Limb (tissue), 2 donors: Measurements from ENCODE around the gene CCDC88B.
A peak's percentile ranks its signal among the peaks of the same experiment; 100 is the strongest.
"Not testable (repeated sequence)": the region's sequence is repeated elsewhere in the genome, so short reads cannot be mapped to it uniquely, and the experiment has no call there.

Experiments used
- DNase-seq, 2 donors: peaks; one replicate each; pipeline ENCODE4 v3.0.0-alpha.2; 2016; ENCODE audit errors: extremely low spot score in 2 of 2

Gene CCDC88B

DNA sequence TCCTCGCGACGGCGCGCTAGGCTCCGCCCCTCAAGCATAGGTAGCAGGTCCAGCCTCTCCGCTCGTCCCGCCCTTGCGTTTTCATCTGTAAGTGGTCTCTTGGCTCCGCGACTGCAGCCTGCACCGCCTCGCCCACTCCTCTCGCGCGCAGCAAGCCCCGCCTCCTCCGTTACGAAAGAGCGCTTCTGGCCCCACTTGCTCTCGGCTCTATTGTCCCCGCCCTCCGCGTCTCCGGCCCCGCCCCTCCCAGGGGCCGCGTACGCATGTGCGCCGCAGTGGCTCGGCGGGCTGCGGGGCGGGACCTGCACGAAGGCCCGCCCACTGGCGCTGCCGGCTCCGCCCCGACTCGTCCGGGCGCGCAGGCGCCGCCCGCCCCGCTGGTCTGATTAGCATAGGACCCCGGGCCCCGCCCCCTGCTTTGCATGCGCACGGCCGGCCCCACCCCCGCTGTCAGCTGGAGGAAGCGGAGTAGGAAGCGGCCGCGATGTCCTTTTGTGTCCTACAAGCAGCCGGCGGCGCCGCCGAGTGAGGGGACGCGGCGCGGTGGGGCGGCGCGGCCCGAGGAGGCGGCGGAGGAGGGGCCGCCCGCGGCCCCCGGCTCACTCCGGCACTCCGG, 34.8 kb upstream of the CCDC88B start, which contains the start of gene ESRRA:
Gene ESRRA, plus strand, starts transcription at position 450 of the 616 bp plus-strand sequence. CDS start 1,656 bp downstream, outside the sequence.
- DNase-seq: peak; percentile 99 to 100

DNA sequence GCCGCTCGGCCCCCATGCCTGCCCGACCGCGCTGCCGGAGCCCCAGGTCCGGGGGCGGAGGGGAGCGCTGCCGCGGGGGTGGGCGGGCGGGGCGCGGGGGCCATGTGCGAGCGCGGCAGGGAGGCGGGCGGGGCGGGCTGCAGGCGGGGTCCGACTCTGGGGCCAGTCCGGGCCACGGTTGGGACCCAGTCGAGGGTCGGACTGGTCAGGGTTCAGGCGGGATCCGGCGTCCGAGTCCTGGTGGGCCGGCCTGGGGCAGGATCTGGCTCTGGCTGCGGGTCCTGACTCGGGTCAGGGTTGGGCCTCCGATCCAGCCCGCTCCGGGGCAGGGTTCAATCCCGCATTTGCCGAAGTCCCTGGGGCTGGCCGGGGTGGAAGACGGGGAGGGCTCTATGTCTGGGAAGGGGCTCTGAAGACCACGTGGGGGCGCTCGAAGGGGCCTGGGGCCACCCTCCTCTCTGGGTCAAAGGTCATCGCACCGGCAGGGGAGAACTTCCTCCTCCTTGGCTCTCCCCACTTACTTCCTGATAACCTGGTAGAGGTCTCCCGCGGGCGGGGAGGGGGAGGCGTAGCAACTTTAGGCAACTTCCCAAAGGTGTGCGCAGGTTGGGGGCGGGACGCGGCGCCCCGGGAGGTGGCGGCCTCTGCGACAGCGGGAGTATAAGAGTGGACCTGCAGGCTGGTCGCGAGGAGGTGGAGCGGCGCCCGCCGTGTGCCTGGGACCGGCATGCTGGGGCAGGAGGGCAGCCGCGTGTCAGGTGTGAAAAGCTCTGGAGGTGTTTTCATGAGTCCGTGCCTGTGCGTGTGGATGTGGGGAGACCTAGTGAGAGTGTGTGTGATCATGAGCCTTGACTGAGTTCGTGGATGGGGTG, 34.1 kb upstream of the CCDC88B start:
- DNase-seq: peak; percentile 34 to 77

DNA sequence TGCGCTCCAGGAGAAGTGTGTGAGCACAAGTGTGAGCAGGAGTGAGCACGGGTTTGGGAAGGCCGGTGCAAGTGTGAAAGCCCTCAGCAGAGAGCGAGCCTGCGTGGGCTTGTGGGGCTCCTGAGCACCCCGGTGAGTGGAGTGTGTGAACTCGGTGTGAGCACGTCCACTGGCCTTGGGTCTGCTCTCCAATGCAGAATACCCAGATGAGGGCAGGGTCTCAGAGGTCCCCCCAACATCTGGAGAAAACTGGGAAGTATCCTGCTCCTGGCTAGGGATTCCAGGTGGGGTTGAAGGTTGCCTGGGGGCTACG, 33.5 kb upstream of the CCDC88B start:
- DNase-seq: no peak

DNA sequence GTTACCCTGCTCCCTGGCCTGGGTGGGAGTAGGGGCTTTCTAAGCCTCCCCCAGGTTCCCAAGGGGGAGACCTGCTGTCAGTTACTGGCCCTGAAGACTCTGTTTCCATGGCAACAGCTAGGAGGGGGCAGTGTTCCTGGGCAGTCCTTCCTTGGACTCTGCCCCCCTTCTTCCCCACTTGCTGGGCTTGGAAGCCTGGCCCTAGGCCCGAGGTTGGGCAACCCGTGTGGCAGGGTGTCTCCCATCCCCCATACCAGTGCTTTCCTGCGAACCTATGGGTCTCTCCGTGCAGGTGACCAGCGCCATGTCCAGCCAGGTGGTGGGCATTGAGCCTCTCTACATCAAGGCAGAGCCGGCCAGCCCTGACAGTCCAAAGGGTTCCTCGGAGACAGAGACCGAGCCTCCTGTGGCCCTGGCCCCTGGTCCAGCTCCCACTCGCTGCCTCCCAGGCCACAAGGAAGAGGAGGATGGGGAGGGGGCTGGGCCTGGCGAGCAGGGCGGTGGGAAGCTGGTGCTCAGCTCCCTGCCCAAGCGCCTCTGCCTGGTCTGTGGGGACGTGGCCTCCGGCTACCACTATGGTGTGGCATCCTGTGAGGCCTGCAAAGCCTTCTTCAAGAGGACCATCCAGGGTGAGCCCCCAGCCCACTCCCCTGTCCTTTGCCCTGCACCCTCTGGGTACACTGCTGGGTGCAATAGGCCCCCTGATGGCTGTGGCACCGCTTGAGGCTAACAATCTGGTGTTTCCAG, 33.0 kb upstream of the CCDC88B start:
- no peak for DNase-seq

DNA sequence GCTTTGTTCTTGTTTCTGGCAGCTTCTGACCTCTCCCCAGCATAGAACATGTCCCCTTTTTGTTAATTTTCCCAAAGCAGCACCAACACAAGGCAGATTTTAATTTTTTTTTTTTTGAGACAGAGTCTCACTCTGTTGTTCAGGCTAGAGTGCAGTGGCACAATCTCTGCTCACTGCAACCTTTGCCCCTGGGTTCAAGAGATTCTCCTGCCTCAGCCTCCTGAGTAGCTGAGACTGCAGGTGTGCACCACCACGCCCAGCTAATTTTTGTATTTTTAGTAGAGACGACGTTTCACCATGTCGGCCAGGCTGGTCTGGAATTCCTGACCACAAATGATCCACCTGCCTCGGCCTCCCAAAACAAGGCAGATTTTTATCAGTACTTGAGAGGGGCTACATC, 32.2 kb upstream of the CCDC88B start:
- not testable (repeated sequence) for DNase-seq

DNA sequence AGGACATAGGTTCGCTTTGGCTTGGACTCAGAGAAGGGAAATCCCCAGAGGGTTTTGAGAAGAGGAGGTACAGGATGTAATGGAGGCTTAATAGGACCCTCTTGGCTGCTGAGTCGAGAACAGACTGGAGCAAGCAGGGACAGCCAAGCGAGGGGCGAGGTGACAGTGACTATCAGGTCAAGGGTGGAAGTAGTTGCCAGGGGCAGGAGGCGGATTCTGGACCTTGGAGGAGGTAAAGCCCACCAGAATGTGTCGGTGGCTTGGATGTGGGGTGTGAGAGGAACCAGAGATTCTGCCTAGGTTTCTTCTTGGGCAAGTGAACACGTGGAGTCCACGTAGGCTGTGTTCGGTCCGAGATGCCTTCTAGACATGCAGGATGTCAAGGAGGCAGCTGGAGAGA, 27.1 kb upstream of the CCDC88B start:
- no peak for DNase-seq

DNA sequence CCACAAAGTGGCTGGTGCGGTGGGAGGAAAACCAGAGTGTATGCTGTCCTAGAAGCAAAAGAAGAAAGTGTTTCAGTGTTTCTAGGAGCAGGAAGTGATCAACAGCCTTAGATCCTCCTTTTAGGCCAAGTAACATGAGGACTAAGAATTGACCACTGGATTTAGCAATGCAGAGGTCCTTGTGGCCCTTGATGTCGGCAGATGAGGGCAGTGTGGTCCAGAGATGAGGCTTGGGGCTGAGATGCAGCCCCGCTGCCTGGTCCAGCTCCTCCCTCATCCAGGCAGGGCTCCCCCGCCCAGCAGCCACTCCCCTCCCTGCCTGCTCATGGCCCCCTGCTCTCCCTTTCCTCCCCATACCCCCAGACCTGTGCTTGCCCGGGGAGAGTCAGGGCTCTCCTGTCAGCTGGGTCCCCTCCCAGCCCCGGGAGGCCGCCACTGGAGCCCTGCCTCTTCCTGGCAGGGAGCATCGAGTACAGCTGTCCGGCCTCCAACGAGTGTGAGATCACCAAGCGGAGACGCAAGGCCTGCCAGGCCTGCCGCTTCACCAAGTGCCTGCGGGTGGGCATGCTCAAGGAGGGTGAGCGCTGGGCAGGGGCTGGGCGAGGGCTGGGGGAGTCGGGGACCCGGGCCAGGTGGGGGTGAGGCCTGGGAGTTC, 26.4 kb upstream of the CCDC88B start:
- no peak for DNase-seq

DNA sequence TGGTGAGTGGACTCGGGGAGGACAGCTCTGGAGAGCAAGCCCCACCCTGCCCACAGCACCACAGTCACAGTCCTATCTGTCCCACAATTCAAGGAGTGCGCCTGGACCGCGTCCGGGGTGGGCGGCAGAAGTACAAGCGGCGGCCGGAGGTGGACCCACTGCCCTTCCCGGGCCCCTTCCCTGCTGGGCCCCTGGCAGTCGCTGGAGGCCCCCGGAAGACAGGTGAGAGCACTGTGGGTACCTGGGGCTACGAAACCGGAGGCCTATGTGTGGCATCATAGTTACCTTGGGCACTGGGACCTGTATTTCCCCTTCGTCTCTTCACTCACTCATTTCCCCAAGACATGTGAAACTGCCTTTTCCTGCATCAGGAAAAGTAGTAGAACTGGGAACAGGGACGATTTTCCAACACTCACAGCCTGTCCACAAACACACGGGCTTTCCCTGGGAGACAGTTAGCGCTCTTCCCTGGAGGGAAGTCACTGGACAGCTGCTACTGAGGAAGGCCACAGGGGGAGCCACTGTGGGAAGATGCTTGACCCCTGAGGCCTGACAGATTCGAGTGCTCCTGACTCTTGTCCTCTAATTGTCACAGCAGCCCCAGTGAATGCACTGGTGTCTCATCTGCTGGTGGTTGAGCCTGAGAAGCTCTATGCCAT, 25.7 kb upstream of the CCDC88B start:
- DNase-seq: no peak

DNA sequence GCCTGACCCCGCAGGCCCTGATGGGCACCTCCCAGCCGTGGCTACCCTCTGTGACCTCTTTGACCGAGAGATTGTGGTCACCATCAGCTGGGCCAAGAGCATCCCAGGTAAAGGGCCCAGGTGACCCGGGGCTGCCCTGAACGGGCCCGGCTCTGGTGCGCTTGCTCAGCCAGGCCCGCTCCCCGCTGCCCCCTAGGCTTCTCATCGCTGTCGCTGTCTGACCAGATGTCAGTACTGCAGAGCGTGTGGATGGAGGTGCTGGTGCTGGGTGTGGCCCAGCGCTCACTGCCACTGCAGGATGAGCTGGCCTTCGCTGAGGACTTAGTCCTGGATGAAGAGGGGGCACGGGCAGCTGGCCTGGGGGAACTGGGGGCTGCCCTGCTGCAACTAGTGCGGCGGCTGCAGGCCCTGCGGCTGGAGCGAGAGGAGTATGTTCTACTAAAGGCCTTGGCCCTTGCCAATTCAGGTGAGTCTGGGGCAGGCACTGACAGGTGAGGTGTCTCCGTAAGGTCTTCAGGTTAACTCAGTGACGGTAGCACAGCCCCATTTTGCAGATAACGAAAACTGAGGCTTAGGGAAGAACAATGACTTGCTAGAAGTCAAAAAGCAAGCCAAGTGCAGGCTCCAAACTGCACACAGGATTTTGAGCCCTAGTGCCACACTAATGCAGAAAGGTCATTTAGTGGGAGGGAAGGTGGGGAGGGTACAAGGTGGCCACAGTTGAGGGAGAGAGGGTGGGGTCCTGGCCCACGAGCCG, 25.0 kb upstream of the CCDC88B start:
- DNase-seq: no peak

DNA sequence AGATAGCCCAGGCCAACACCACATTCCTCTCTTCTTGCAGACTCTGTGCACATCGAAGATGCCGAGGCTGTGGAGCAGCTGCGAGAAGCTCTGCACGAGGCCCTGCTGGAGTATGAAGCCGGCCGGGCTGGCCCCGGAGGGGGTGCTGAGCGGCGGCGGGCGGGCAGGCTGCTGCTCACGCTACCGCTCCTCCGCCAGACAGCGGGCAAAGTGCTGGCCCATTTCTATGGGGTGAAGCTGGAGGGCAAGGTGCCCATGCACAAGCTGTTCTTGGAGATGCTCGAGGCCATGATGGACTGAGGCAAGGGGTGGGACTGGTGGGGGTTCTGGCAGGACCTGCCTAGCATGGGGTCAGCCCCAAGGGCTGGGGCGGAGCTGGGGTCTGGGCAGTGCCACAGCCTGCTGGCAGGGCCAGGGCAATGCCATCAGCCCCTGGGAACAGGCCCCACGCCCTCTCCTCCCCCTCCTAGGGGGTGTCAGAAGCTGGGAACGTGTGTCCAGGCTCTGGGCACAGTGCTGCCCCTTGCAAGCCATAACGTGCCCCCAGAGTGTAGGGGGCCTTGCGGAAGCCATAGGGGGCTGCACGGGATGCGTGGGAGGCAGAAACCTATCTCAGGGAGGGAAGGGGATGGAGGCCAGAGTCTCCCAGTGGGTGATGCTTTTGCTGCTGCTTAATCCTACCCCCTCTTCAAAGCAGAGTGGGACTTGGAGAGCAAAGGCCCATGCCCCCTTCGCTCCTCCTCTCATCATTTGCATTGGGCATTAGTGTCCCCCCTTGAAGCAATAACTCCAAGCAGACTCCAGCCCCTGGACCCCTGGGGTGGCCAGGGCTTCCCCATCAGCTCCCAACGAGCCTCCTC, 24.1 kb upstream of the CCDC88B start:
- not testable (repeated sequence) for DNase-seq

DNA sequence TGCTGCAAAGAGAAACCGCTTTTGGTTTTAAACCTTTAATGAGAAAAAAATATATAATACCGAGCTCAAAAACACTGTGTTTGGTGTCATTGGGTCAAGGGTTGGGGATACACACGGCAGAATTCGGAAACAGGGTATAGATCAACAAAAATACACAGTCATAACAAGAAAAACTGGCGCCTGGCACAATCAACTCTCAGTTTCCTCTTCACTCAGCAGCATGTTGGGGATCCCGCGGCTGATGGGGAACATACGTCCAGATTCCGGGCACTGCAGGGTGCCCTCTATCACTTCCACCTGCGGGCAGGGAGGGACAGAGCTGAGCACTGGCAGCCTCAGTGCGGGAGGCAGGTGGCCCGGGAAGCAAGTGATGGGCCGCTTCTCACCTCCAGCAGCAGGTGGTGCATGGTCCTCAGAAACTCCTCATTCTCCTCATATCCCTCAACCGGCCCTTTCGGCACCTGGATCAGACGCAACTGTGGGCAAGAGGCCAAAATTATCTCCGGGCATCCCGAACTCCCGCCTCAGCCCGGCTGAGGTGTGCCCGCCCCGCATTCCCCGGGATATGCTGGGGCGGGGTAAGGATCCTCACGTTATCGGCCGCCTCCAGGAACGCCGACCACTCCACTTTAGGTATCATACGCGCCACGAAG, 23.2 kb upstream of the CCDC88B start:
- DNase-seq: no peak

DNA sequence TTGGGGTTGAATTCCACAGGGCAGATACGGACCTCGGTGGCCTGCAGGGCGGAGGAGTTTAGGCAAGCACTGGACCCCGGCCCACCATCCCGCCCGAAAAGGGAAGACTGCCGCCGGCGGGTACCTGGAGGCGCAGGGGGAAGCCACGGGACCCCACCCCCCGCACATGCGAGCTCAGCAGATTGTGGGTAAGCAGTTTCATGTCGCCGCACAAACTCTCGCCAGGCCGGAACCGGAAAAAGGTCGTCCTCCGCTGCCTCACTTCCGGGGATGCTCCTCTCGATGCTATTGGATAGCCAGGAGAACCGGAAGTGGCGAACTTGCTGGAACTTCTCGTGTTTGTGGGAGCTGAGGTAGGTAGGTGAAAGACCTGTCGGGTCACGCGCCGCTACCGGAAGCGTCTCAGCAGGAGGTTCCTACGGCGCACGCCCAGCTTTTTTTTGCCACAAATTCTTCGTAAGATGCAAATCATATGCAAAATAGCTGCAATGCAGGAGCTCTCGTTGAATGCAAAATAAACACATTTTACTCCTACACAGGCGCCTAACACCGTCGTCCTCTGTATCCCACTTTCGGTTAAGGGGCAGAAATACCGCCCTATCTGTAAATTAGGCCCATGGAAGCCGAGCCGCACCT, 22.6 kb upstream of the CCDC88B start, which contains the start of gene TRMT112:
Gene TRMT112, minus strand, starts transcription at position 235 of the 636 bp plus-strand sequence. Its CDS starts 33 bp downstream, at position 202.
- DNase-seq: peak; percentile 93 to 96

DNA sequence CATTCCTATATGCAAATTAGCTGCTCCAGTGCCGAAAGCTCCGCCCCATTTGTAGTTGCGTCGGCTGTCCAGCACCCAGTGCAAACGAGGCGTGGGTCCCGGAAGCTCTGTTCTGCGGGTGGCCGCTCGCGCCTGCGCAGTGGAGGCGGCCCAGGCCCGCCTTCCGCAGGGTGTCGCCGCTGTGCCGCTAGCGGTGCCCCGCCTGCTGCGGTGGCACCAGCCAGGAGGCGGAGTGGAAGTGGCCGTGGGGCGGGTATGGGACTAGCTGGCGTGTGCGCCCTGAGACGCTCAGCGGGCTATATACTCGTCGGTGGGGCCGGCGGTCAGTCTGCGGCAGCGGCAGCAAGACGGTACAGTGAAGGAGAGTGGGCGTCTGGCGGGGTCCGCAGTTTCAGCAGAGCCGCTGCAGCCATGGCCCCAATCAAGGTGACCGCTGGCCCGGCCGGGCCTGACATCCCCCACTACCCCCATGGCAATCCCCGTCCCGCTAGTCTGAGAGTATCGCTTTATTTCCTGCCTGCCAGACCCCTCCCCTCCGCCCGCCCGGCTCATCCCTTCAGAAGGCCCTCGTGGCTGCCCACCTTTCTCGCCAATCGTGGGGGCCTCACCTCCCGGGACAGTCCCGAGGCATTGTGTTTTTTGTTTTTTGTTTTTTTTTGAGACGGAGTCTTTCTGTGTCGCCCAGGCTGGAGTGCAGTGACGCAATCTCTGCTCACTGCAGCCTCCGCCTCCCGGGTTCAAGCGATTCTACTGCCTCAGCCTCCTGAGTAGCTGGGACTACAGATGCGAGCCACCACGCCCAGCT, 21.8 kb upstream of the CCDC88B start, which contains the start of gene PRDX5:
Gene PRDX5, plus strand, starts transcription at position 161 of the 805 bp plus-strand sequence. Its CDS starts 95 bp downstream, at position 256.
- peak; percentile 95 to 97 for DNase-seq

DNA sequence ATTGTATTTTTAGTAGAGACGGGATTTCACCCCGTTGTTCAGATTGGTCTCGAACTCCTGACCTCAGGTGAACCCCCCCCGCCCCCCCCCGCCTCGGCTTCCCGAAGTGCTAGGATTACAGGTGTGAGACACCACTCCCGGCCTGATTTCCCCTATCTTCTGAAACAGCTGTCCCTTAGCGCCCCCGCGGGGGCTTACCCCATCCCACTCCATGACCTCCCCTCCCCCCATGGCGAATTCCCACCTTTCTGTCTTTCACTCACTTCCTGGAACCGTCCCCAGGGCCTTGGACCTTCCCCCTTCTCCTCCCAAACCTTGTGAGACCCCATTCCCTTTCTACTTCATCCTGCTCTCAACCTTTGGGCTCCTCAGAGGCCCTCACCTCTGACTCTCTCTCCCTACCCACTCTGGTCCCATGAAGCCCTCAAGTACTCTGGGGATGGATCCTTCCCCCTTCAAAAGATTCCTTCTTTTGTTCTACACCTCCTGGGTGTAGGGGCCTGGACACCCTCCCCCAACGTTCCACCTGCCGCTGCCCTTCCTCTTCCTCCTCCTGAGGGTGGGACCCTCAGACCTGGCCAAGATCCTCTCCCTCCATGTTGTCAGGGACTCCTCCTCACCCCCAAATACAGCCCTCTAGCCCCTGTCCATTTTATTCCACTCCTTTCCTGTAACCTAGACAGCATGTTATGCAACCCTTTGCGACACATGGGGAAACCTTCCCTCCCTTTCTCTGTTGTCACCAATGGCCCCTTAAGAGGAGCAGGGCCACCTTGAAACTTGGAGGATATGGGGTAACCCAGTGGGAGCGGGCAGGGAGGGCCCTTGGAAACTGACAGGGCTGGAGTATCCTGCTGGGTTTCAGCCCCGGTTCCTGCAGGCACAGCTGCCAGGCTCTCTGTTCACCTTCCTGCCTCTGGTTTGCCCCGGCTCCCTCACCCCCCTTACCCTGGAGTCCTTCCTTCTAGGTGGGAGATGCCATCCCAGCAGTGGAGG, 20.9 kb upstream of the CCDC88B start:
- peak in 1 of 2 donors; percentile 47 for DNase-seq

DNA sequence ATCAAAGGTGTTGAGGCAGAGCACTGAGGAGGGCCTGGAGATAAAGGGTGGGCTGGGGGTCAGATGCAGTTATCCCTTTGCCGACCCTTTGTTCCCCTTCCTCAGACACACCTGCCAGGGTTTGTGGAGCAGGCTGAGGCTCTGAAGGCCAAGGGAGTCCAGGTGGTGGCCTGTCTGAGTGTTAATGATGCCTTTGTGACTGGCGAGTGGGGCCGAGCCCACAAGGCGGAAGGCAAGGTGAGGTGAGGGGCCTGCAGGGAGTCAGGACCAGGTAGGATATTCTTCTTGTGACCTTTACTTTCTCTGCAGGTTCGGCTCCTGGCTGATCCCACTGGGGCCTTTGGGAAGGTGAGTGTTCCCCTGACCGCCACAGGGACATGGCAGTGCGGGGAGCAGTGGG, 19.4 kb upstream of the CCDC88B start:
- DNase-seq: no peak

DNA sequence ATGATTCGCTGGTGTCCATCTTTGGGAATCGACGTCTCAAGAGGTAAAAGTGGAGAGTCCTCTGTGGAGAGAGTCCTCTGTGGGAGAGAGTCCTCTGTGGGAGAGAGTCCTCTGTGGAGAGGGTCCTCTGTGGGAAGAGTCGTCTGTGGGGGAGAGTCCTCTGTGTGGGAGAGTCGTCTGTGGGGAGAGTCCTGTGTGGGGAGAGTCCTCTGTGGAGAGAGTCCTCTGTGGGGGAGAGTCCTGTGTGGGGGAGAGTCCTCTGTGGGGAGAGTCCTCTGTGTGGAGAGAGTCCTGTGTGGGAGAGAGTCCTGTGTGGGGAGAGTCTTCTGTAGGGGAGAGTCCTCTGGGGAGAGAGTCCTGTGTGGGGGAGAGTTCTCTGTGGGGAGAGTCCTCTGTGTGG, 19.0 kb upstream of the CCDC88B start:
- DNase-seq: no peak
